ENCODE measurements around the gene AKT3. TPM values are rescaled to one million over a fixed set of nuclear protein-coding genes. Genes with fewer than 3 reads are reported as not detected.

Gene AKT3
- total RNA-seq, 5 donors from 2014 or later (not counting 1 experiment from before 2014, with no cell fraction given) = 94.5 to 124 (median 112) TPM

- CTCF ChIA-PET = no interaction called here
- Histone ChIP-seq H3K4me3 (ENCODE audit: control insufficient read depth in 1 of 2, extremely low read depth in 1 of 2, low read length in 1 of 2) (no peak overlapping the region), H3K9me3 (no peaks in the 10 kb centered on the region), H3K36me3 (ENCODE audit: control insufficient read depth in 2 of 2, extremely low read depth in 1 of 2, insufficient read depth in 1 of 2, low read length in 1 of 2) (peaks cover 3 to 9% of the 10 kb centered on the region in 2 donors), H3K27ac (ENCODE audit: low read length) (no peak overlapping the region), H3K27me3 (replicated peaks in 1 of 2; ENCODE audit: control insufficient read depth in 2 of 2, extremely low read depth in 1 of 2, insufficient read depth in 2 of 2, low read length in 1 of 2) (no peaks in the 10 kb centered on the region), H3K4me1 (ENCODE audit: control insufficient read depth in 1 of 2, extremely low read depth in 1 of 2, insufficient read depth in 2 of 2, low read length in 2 of 2) (no peaks in the 10 kb centered on the region)
- Mint-ChIP-seq H3K27ac (peak overlapping the region in 1 of 2 donors; percentile 61), H3K9me3 (no peaks in the 10 kb centered on the region), H3K4me3 (no peak overlapping the region), H3K4me1 (peaks cover 0 to 2% (median 0%) of the 10 kb centered on the region in 3 donors), H3K36me3 (peaks cover 16% of the 10 kb centered on the region), H3K27me3 (no peaks in the 10 kb centered on the region)
- WGBS (ENCODE audit: insufficient coverage) = 97% methylated on average over 13 of the region's 15 CpGs
- POLR2A ChIA-PET = interaction anchor here in 1 of 2 donors (0.5 kb wide), 1 partner anchor 9 kb away, joined by 14 read pairs; no protein-coding TSS in a partner anchor
- ATAC-seq (replicated peaks in 1 of 4) (no peak), DNase-seq (no peak)
Observed at GRCh38 chr1:243494741-243495431, 355.2 kb downstream of the AKT3 start.

- WGBS (ENCODE audit: insufficient coverage) = 100% methylated on average over 1 of the region's 14 CpGs
- H3K27ac ChIP-seq (ENCODE audit: low read length) = no peak overlapping the region
- H3K4me1 ChIP-seq (ENCODE audit: control insufficient read depth in 1 of 2, extremely low read depth in 1 of 2, insufficient read depth in 2 of 2, low read length in 2 of 2) = no peaks in the 10 kb centered on the region
- Mint-ChIP-seq H3K9me3 (no peaks in the 10 kb centered on the region), H3K27me3 (no peaks in the 10 kb centered on the region), H3K4me1 (peaks cover 0 to 2% (median 0%) of the 10 kb centered on the region in 3 donors), H3K36me3 (peaks cover 12% of the 10 kb centered on the region), H3K27ac (no peak overlapping the region), H3K4me3 (no peak overlapping the region)
- H3K9me3 ChIP-seq = no peaks in the 10 kb centered on the region
- H3K36me3 ChIP-seq (ENCODE audit: control insufficient read depth in 2 of 2, extremely low read depth in 1 of 2, insufficient read depth in 1 of 2, low read length in 1 of 2) = peaks cover 0 to 12% of the 10 kb centered on the region in 2 donors
- no peak for ATAC-seq (replicated peaks in 1 of 4)
- CTCF ChIA-PET = interaction anchor here in 1 of 2 donors (0.6 kb wide), 1 partner anchor 10 kb away, joined by 3 read pairs; no protein-coding TSS in a partner anchor
- no peak overlapping the region for H3K4me3 ChIP-seq (ENCODE audit: control insufficient read depth in 1 of 2, extremely low read depth in 1 of 2, low read length in 1 of 2)
- H3K27me3 ChIP-seq (replicated peaks in 1 of 2; ENCODE audit: control insufficient read depth in 2 of 2, extremely low read depth in 1 of 2, insufficient read depth in 2 of 2, low read length in 1 of 2) = no peaks in the 10 kb centered on the region
- no peak for DNase-seq
- POLR2A ChIA-PET = no interaction called here
Observed at GRCh38 chr1:243493156-243494129, 356.6 kb downstream of the AKT3 start.

- no peaks in the 10 kb centered on the region for H3K27me3 Mint-ChIP-seq
- H3K9me3 Mint-ChIP-seq = no peaks in the 10 kb centered on the region
- CTCF ChIA-PET = interaction anchor here in 1 of 2 donors (0.6 kb wide), 1 partner anchor 7 kb away, joined by 6 read pairs; no protein-coding TSS in a partner anchor
- Histone ChIP-seq H3K27me3 (replicated peaks in 1 of 2; ENCODE audit: control insufficient read depth in 2 of 2, extremely low read depth in 1 of 2, insufficient read depth in 2 of 2, low read length in 1 of 2) (no peaks in the 10 kb centered on the region), H3K36me3 (ENCODE audit: control insufficient read depth in 2 of 2, extremely low read depth in 1 of 2, insufficient read depth in 1 of 2, low read length in 1 of 2) (peaks cover 0 to 15% of the 10 kb centered on the region in 2 donors), H3K27ac (ENCODE audit: low read length) (no peak overlapping the region), H3K9me3 (no peaks in the 10 kb centered on the region), H3K4me1 (ENCODE audit: control insufficient read depth in 1 of 2, extremely low read depth in 1 of 2, insufficient read depth in 2 of 2, low read length in 2 of 2) (no peaks in the 10 kb centered on the region), H3K4me3 (ENCODE audit: control insufficient read depth in 1 of 2, extremely low read depth in 1 of 2, low read length in 1 of 2) (no peak overlapping the region)
- POLR2A ChIA-PET = no interaction called here
- H3K4me3 Mint-ChIP-seq = no peak overlapping the region
- H3K36me3 Mint-ChIP-seq = no peaks in the 10 kb centered on the region
- no peak for ATAC-seq (replicated peaks in 1 of 4)
- H3K4me1 Mint-ChIP-seq = peaks cover 0 to 2% (median 0%) of the 10 kb centered on the region in 3 donors
- no peak for DNase-seq
- 96% methylated on average over 6 of the region's 8 CpGs for WGBS (ENCODE audit: insufficient coverage)
- no peak overlapping the region for H3K27ac Mint-ChIP-seq
Observed at GRCh38 chr1:243490748-243491686, 359.0 kb downstream of the AKT3 start.

GRCh38 chr1:243489681-243490546 lies 360.1 kb downstream of the AKT3 start:
- Mint-ChIP-seq H3K4me3 (no peak overlapping the region), H3K36me3 (no peaks in the 10 kb centered on the region), H3K9me3 (no peaks in the 10 kb centered on the region), H3K4me1 (no peaks in the 10 kb centered on the region), H3K27me3 (no peaks in the 10 kb centered on the region), H3K27ac (no peak overlapping the region)
- ChIA-PET CTCF (no interaction called here), POLR2A (no interaction called here)
- no peaks in the 10 kb centered on the region for H3K27me3 ChIP-seq (replicated peaks in 1 of 2; ENCODE audit: control insufficient read depth in 2 of 2, extremely low read depth in 1 of 2, insufficient read depth in 2 of 2, low read length in 1 of 2)
- H3K4me1 ChIP-seq (ENCODE audit: control insufficient read depth in 1 of 2, extremely low read depth in 1 of 2, insufficient read depth in 2 of 2, low read length in 2 of 2) = no peaks in the 10 kb centered on the region
- H3K27ac ChIP-seq (ENCODE audit: low read length) = no peak overlapping the region
- H3K4me3 ChIP-seq (ENCODE audit: control insufficient read depth in 1 of 2, extremely low read depth in 1 of 2, low read length in 1 of 2) = no peak overlapping the region
- DNase-seq (no peak), ATAC-seq (replicated peaks in 1 of 4) (no peak)
- 96% methylated on average over 16 of the region's 21 CpGs for WGBS (ENCODE audit: insufficient coverage)
- H3K9me3 ChIP-seq = no peaks in the 10 kb centered on the region
- peaks cover 0 to 15% of the 10 kb centered on the region in 2 donors for H3K36me3 ChIP-seq (ENCODE audit: control insufficient read depth in 2 of 2, extremely low read depth in 1 of 2, insufficient read depth in 1 of 2, low read length in 1 of 2)

GRCh38 chr1:243489158-243489527 lies 360.9 kb downstream of the AKT3 start:
- Mint-ChIP-seq H3K36me3 (no peaks in the 10 kb centered on the region), H3K27ac (no peak overlapping the region), H3K9me3 (no peaks in the 10 kb centered on the region), H3K4me1 (peaks cover 0 to 3% (median 0%) of the 10 kb centered on the region in 3 donors), H3K4me3 (no peak overlapping the region), H3K27me3 (no peaks in the 10 kb centered on the region)
- over 99% methylated on average over 18 of the region's 24 CpGs for WGBS (ENCODE audit: insufficient coverage)
- ATAC-seq (replicated peaks in 1 of 4) = no peak
- Histone ChIP-seq H3K36me3 (ENCODE audit: control insufficient read depth in 2 of 2, extremely low read depth in 1 of 2, insufficient read depth in 1 of 2, low read length in 1 of 2) (peaks cover 0 to 15% of the 10 kb centered on the region in 2 donors), H3K27ac (ENCODE audit: low read length) (no peak overlapping the region), H3K9me3 (no peaks in the 10 kb centered on the region), H3K4me3 (ENCODE audit: control insufficient read depth in 1 of 2, extremely low read depth in 1 of 2, low read length in 1 of 2) (no peak overlapping the region), H3K27me3 (replicated peaks in 1 of 2; ENCODE audit: control insufficient read depth in 2 of 2, extremely low read depth in 1 of 2, insufficient read depth in 2 of 2, low read length in 1 of 2) (no peaks in the 10 kb centered on the region), H3K4me1 (ENCODE audit: control insufficient read depth in 1 of 2, extremely low read depth in 1 of 2, insufficient read depth in 2 of 2, low read length in 2 of 2) (no peaks in the 10 kb centered on the region)
- ChIA-PET CTCF (no interaction called here), POLR2A (no interaction called here)
- DNase-seq = no peak

Measured in T-cell (primary cell).